Measurements from ENCODE around the gene KLF16. TPM values are rescaled to one million over a fixed set of nuclear protein-coding genes. Genes with fewer than 3 reads are reported as not detected.

The KLF16 gene
- total and polyA plus RNA-seq, 9 of the 15 experiments (the other 6 are each of a cell fraction or from before 2014, with no cell fraction given), result 0.04 to 60.4 (median 6.8) TPM

- peak; percentile 19 for TF ChIP-seq ARID4B (CRISPR knock-in tag; IDR thresholded peaks at IDR 0.05)
- peak; percentile 15 for TF ChIP-seq TBP (optimal IDR thresholded peaks at IDR 0.05; ENCODE audit: low read depth, low read length)
- peak; percentile 53 for TF ChIP-seq SMAD4 (CRISPR knock-in tag; conservative IDR thresholded peaks at IDR 0.05)
- TF ChIP-seq RCOR1 (IDR thresholded peaks at IDR 0.05; ENCODE audit: borderline replicate concordance in 1 of 2, low read depth in 2 of 2, low read length in 2 of 2), result no peak
- TF ChIP-seq CHCHD3 (CRISPR knock-in tag; IDR thresholded peaks at IDR 0.05), result no peak
- peak; percentile 65; the same call in 1 of the 2 replicates for TF ChIP-seq TFAP4 (CRISPR knock-in tag; IDR thresholded peaks at IDR 0.05; ENCODE audit: borderline replicate concordance)
- TF ChIP-seq PHF8 (IDR thresholded peaks at IDR 0.05; ENCODE audit: borderline replicate concordance, low read length), result peak; percentile 35; the same call in 1 of the 2 replicates
- no peak for TF ChIP-seq HDAC1 (IDR thresholded peaks at IDR 0.05)
- no peak for TF ChIP-seq TCFL5 (CRISPR knock-in tag; conservative IDR thresholded peaks at IDR 0.05)
- TF ChIP-seq TGIF2 (CRISPR knock-in tag; IDR thresholded peaks at IDR 0.05), result no peak
- TF ChIP-seq KLF1 (tag; IDR thresholded peaks at IDR 0.05), result no peak
- TF ChIP-seq MAZ (CRISPR knock-in tag; conservative IDR thresholded peaks at IDR 0.05 in 1 of 2, IDR thresholded peaks at IDR 0.05 in 1 of 2), result peak; percentile 24 to 30; a peak in 3 of 4 replicates
- peak; percentile 55 for TF ChIP-seq CXXC5 (CRISPR knock-in tag; IDR thresholded peaks at IDR 0.05)
- no peak for TF ChIP-seq FOXA1 (IDR thresholded peaks at IDR 0.05; ENCODE audit: borderline replicate concordance)
- TF ChIP-seq LARP7 (IDR thresholded peaks at IDR 0.05), result no peak
- no peak for TF ChIP-seq ZNF217 (CRISPR knock-in tag; IDR thresholded peaks at IDR 0.05)
- TF ChIP-seq EGR1 (conservative IDR thresholded peaks at IDR 0.05), result peak; percentile 97
- no peak for TF ChIP-seq NR2C1 (IDR thresholded peaks at IDR 0.05)
- no peak for TF ChIP-seq NR2C1 (tag; IDR thresholded peaks at IDR 0.05)
- TF ChIP-seq, protein P1, sequence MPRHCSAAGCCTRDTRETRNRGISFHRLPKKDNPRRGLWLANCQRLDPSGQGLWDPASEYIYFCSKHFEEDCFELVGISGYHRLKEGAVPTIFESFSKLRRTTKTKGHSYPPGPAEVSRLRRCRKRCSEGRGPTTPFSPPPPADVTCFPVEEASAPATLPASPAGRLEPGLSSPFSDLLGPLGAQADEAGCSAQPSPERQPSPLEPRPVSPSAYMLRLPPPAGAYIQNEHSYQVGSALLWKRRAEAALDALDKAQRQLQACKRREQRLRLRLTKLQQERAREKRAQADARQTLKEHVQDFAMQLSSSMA (CRISPR knock-in tag; IDR thresholded peaks at IDR 0.05), result no peak
- TF ChIP-seq FUS (optimal IDR thresholded peaks at IDR 0.05; ENCODE audit: low read depth, low read length), result no peak
- TF ChIP-seq KDM5B (IDR thresholded peaks at IDR 0.05; ENCODE audit: insufficient replicate concordance, low read depth, low read length), result no peak
Observed at GRCh38 chr19:1826557-1827521, 36.5 kb downstream of the KLF16 start (continued).
